ENCODE results near the gene GDPD5.

GDPD5 gene

GRCh38 chr11:75467881-75468280, 57.9 kb downstream of the GDPD5 start:
- H3K9me2 ChIP-seq (ENCODE audit: low read depth, low read length): no peaks in the 10 kb centered on the region
- no peak overlapping the region for H2AFZ ChIP-seq (ENCODE audit: low read length)
- no peaks in the 10 kb centered on the region for H3K4me1 ChIP-seq (ENCODE audit: insufficient read depth, low read length, severe bottlenecking)
- H3K27me3 ChIP-seq (ENCODE audit: insufficient read depth, low read length): 0 out of 2 replicates have a peak, but pooled peaks cover 4% of the 10 kb centered on the region
- TF ChIP-seq EZH2 (IDR thresholded peaks at IDR 0.05; ENCODE audit: borderline replicate concordance, low read length): no peak
- no peak for TF ChIP-seq CTCF (IDR thresholded peaks at IDR 0.05; ENCODE audit: low read length)
- no peaks in the 10 kb centered on the region for H3K9me3 ChIP-seq (ENCODE audit: low read length)
- H3K79me2 ChIP-seq (ENCODE audit: insufficient read depth, low read length): no peaks in the 10 kb centered on the region
- H3K9ac ChIP-seq (ENCODE audit: low read length): no peak overlapping the region
- no peak overlapping the region for H3K27ac ChIP-seq (ENCODE audit: low read depth, low read length, poor library complexity, severe bottlenecking)
- H4K20me1 ChIP-seq (ENCODE audit: insufficient read depth, low read length): no peaks in the 10 kb centered on the region
- H3K4me2 ChIP-seq (ENCODE audit: low read length): no peak overlapping the region
- H3K4me3 ChIP-seq (ENCODE audit: low read depth, low read length, poor library complexity, severe bottlenecking): no peak overlapping the region
- H3K36me3 ChIP-seq (ENCODE audit: insufficient read depth, low read length): no peaks in the 10 kb centered on the region
- H3F3A ChIP-seq (ENCODE audit: insufficient read depth, low read length): no peaks in the 10 kb centered on the region

- Histone ChIP-seq H3F3A (ENCODE audit: insufficient read depth, low read length) (no peaks in the 10 kb centered on the region), H3K36me3 (ENCODE audit: insufficient read depth, low read length) (no peaks in the 10 kb centered on the region), H3K9me3 (ENCODE audit: low read length) (no peaks in the 10 kb centered on the region), H3K4me1 (ENCODE audit: insufficient read depth, low read length, severe bottlenecking) (no peaks in the 10 kb centered on the region), H2AFZ (ENCODE audit: low read length) (no peak overlapping the region), H3K27me3 (ENCODE audit: insufficient read depth, low read length) (0 out of 2 replicates have a peak, but pooled peaks cover 4% of the 10 kb centered on the region), H3K27ac (ENCODE audit: low read depth, low read length, poor library complexity, severe bottlenecking) (no peak overlapping the region), H3K4me2 (ENCODE audit: low read length) (no peak overlapping the region), H3K79me2 (ENCODE audit: insufficient read depth, low read length) (no peaks in the 10 kb centered on the region), H3K4me3 (ENCODE audit: low read depth, low read length, poor library complexity, severe bottlenecking) (no peak overlapping the region), H3K9me2 (ENCODE audit: low read depth, low read length) (no peaks in the 10 kb centered on the region), H3K9ac (ENCODE audit: low read length) (no peak overlapping the region), H4K20me1 (ENCODE audit: insufficient read depth, low read length) (no peaks in the 10 kb centered on the region)
- TF ChIP-seq EZH2 (IDR thresholded peaks at IDR 0.05; ENCODE audit: borderline replicate concordance, low read length) (no peak), CTCF (IDR thresholded peaks at IDR 0.05; ENCODE audit: low read length) (no peak)
Measured at GRCh38 chr11:75467311-75467710, 58.4 kb downstream of the GDPD5 start.

GRCh38 chr11:75465701-75466531, 59.8 kb downstream of the GDPD5 start:
- Histone ChIP-seq H3K27ac (ENCODE audit: low read depth, low read length, poor library complexity, severe bottlenecking) (no peak overlapping the region), H3K79me2 (ENCODE audit: insufficient read depth, low read length) (no peaks in the 10 kb centered on the region), H3K9me2 (ENCODE audit: low read depth, low read length) (no peaks in the 10 kb centered on the region), H3K4me1 (ENCODE audit: insufficient read depth, low read length, severe bottlenecking) (no peaks in the 10 kb centered on the region), H3K36me3 (ENCODE audit: insufficient read depth, low read length) (no peaks in the 10 kb centered on the region), H3K9me3 (ENCODE audit: low read length) (no peaks in the 10 kb centered on the region), H4K20me1 (ENCODE audit: insufficient read depth, low read length) (no peaks in the 10 kb centered on the region), H3K4me2 (ENCODE audit: low read length) (no peak overlapping the region), H2AFZ (ENCODE audit: low read length) (no peak overlapping the region), H3K9ac (ENCODE audit: low read length) (no peak overlapping the region), H3K27me3 (ENCODE audit: insufficient read depth, low read length) (0 out of 2 replicates have a peak, but pooled peaks cover 4% of the 10 kb centered on the region), H3K4me3 (ENCODE audit: low read depth, low read length, poor library complexity, severe bottlenecking) (no peak overlapping the region), H3F3A (ENCODE audit: insufficient read depth, low read length) (no peaks in the 10 kb centered on the region)
- TF ChIP-seq EZH2 (IDR thresholded peaks at IDR 0.05; ENCODE audit: borderline replicate concordance, low read length): no peak
- TF ChIP-seq CTCF (IDR thresholded peaks at IDR 0.05; ENCODE audit: low read length): no peak
